Kidney (tissue), 14 donors: ENCODE data around the gene PNPLA1. TPM values are rescaled to one million over a fixed set of nuclear protein-coding genes. Genes with fewer than 3 reads are reported as not detected.

Experiments used
- DNase-seq, 5 donors: peaks; one replicate each; pipeline ENCODE4 v3.0.0-alpha.2; 2013 to 2020
- FAIRE-seq: peaks from 2 replicates; lab custom pipeline; 2012; peaks lifted over from hg19 to GRCh38; lab: Jason Lieb, UNC
- H3K27ac ChIP-seq, 2 donors: one replicate each; pipeline ENCODE4 v1.7.0; 2013; ENCODE audit warnings: low read depth in 2 of 2, low read length in 2 of 2, inconsistent platforms in 1 of 2
- H3K27me3 ChIP-seq: one replicate; pipeline ENCODE4 v1.7.1; 2013; ENCODE audit warnings: low read length, inconsistent platforms; ENCODE audit not compliant: control insufficient read depth, insufficient read depth
- H3K36me3 ChIP-seq, 3 donors: one replicate each; pipeline versions ENCODE4 v1.7.0 to v1.7.1; 2013; ENCODE audit warnings: low read length in 3 of 3, control low read depth in 1 of 3, inconsistent platforms in 1 of 3; ENCODE audit not compliant: insufficient read depth in 3 of 3, control insufficient read depth in 2 of 3
- H3K4me1 ChIP-seq, 3 donors: one replicate each; pipeline versions ENCODE4 v1.7.0 to v1.7.1; 2013; ENCODE audit warnings: low read length in 3 of 3, inconsistent platforms in 1 of 3, low read depth in 1 of 3; ENCODE audit not compliant: control insufficient read depth in 2 of 3, insufficient read depth in 2 of 3
- H3K4me3 ChIP-seq, 3 donors: one replicate each; pipeline versions ENCODE4 v1.7.0 to v1.8.1; 2013; ENCODE audit warnings: low read length in 3 of 3, control low read depth in 1 of 3, inconsistent platforms in 1 of 3
- H3K9ac ChIP-seq, 3 donors: one replicate each; pipeline versions ENCODE4 v1.7.0 to v1.7.1; 2013; ENCODE audit warnings: low read length in 3 of 3, control low read depth in 1 of 3, inconsistent platforms in 1 of 3
- H3K9me3 ChIP-seq, 3 donors: one replicate each; pipeline versions ENCODE4 v1.7.0 to v1.7.1; 2013; ENCODE audit warnings: low read length in 3 of 3, control low read depth in 1 of 3, inconsistent platforms in 1 of 3; ENCODE audit not compliant: control insufficient read depth in 2 of 3, insufficient read depth in 1 of 3
- intact Hi-C: fragments of 100-400 bp; cut with DNase I; formaldehyde crosslinking; loops from one replicate; pipeline ENCODE4 v1.11.1; 2022
- polyA plus RNA-seq: library from polyadenylated mRNA; stranded (reverse); fragments of 350-450 nt; fragmentation: Illumina TruSeq; extraction: RNeasy Lipid Tissue Mini Kit (QIAGEN cat#74804); gene quantifications from one replicate; pipeline ENCODE4 v1.2.3, GENCODE V29; 2014; ENCODE audit warnings: low read depth, low replicate concordance; ENCODE audit not compliant: insufficient read depth
- total RNA-seq: library from RNA; stranded (reverse); fragmentation: NEBNext Ultra II Directional; extraction: Animal tissue kit (Norgen Biotek cat#: 25700); gene quantifications from one replicate; pipeline ENCODE4 v1.2.1, GENCODE V29; 2021
- TF ChIP-seq, protein P1 (sequence below): IDR thresholded peaks from 3 replicates; pipeline ENCODE4 v1.5.1; 2012; ENCODE audit warnings: mild to moderate bottlenecking, moderate library complexity, borderline replicate concordance; ENCODE audit not compliant: insufficient read depth; ENCODE audit errors: extremely low read depth
- donor health status: control.
- donor health status: control.
- donor health status: control.
- donor health status: control.
- donor health status: control.
- donor health status: DM: yes; HTN: yes; CAD: no.
- donor health status: Normal renal cell carcinoma (clear cell type).

Gene PNPLA1
- total and polyA plus RNA-seq, 2 donors from 2014 or later, result 0.19 to 1.2 TPM

DNA sequence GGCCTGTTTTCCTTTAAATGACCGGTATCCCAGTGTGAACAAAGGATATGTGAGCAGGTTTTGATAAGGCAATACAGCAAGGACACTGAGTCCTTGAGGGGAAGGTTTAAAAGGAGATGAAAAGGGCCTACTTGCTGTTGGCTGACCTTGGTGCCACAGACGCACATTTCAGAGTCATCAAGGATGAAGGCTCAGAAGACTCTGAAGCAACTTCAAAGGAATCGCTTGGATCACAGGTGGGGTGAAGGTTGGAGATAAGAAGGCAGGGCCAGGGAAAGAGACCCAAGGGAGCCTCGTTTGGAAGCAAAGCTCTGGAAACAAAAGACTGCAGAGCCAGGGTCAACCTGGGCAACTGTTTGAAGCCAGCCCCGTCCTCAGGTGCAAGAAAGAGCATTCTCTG is 30.1 kb upstream of the PNPLA1 start:
- Histone ChIP-seq H3K27me3 (no peaks in the 10 kb centered on the region), H3K27ac (no peak overlapping the region), H3K9me3 (no peaks in the 10 kb centered on the region), H3K4me3 (no peak overlapping the region), H3K4me1 (peaks cover 0 to 14% (median 9%) of the 10 kb centered on the region in 3 donors), H3K9ac (no peak overlapping the region), H3K36me3 (no peaks in the 10 kb centered on the region)
- TF ChIP-seq, protein P1, sequence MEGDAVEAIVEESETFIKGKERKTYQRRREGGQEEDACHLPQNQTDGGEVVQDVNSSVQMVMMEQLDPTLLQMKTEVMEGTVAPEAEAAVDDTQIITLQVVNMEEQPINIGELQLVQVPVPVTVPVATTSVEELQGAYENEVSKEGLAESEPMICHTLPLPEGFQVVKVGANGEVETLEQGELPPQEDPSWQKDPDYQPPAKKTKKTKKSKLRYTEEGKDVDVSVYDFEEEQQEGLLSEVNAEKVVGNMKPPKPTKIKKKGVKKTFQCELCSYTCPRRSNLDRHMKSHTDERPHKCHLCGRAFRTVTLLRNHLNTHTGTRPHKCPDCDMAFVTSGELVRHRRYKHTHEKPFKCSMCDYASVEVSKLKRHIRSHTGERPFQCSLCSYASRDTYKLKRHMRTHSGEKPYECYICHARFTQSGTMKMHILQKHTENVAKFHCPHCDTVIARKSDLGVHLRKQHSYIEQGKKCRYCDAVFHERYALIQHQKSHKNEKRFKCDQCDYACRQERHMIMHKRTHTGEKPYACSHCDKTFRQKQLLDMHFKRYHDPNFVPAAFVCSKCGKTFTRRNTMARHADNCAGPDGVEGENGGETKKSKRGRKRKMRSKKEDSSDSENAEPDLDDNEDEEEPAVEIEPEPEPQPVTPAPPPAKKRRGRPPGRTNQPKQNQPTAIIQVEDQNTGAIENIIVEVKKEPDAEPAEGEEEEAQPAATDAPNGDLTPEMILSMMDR, result no peak
- FAIRE-seq (no peak), DNase-seq (no peak)
- intact Hi-C loops, result no loop called here

DNA sequence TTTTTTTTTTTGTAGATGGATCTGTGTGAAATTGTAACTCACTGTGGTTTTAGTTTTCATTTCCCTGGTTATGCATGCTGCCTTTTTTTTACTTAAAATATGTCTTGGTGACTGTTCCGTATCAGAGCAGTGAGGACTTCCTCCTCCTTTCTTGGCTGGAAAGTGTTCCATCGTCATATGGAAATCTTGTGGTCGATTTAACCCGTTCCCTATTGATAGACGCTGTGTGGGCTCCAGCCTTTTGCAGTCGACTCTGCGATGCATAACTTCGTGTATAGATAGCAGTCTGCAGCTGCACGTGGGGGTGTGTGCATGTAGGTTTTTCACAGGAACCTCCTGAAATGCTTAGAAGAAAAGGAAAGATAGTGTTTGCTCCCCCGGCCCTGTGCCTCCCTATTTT is 28.1 kb upstream of the PNPLA1 start:
- intact Hi-C loops, result no loop called here
- no peak overlapping the region for H3K9ac ChIP-seq
- peak overlapping the region in 1 of 3 donors; percentile 30 for H3K4me3 ChIP-seq
- H3K27me3 ChIP-seq, result no peaks in the 10 kb centered on the region
- TF ChIP-seq, protein P1, result no peak
- H3K4me1 ChIP-seq, result peaks cover 0 to 14% (median 3%) of the 10 kb centered on the region in 3 donors
- peak overlapping the region in 1 of 2 donors; percentile 67 for H3K27ac ChIP-seq
- H3K9me3 ChIP-seq, result no peaks in the 10 kb centered on the region
- H3K36me3 ChIP-seq, result no peaks in the 10 kb centered on the region
- DNase-seq, result no peak
- no peak for FAIRE-seq

DNA sequence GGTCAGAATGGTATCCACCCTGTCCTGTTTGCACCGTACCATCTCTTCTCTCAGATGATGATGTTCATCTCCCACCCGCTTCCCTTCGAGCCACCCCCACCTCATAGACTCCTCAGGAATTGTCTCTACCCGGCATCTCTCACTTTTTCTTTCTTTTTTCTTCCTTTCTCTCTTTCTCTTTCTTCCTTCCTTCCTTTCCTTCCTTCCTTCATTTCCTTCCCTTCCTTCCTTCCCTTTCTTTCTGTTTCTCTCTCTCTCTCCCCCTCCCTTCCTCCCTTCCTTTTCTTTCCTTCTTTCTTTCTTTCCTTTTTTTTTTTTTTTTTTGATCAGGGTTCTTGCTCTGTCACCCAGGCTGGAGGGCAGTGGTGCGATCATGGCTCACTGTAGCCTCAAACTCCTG is 27.7 kb upstream of the PNPLA1 start:
- TF ChIP-seq, protein P1, result no peak
- H3K9ac ChIP-seq, result no peak overlapping the region
- no peaks in the 10 kb centered on the region for H3K36me3 ChIP-seq
- peak overlapping the region in 1 of 2 donors; percentile 67 for H3K27ac ChIP-seq
- intact Hi-C loops, result no loop called here
- peak overlapping the region in 1 of 3 donors; percentile 30 for H3K4me3 ChIP-seq
- peaks cover 0 to 14% (median 3%) of the 10 kb centered on the region in 3 donors for H3K4me1 ChIP-seq
- no peaks in the 10 kb centered on the region for H3K9me3 ChIP-seq
- no peak for FAIRE-seq
- DNase-seq, result no peak
- H3K27me3 ChIP-seq, result no peaks in the 10 kb centered on the region

DNA sequence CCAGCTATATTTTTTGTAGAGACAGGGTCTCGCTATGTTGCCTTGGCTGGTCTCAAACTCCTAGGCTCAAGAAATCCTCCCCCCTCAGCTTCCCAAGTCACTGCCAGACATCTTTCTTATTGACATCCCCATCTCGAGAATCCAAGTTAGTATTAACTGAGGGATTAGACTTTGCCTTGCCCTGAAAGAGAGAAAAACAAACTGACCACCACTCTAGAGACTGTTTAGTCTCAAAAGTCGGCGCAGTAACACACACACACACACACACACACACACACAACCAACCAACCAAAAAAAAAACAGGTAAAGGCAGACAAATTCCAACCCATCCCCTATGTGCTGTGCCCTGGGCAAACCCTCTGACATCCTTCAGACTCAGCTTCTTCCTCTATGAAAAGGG is 27.2 kb upstream of the PNPLA1 start:
- H3K9me3 ChIP-seq, result no peaks in the 10 kb centered on the region
- TF ChIP-seq, protein P1, result no peak
- no peak for FAIRE-seq
- H3K27me3 ChIP-seq, result no peaks in the 10 kb centered on the region
- peak overlapping the region; percentile 54 to 67 for H3K27ac ChIP-seq
- no peaks in the 10 kb centered on the region for H3K36me3 ChIP-seq
- DNase-seq, result peak in 1 of 5 donors; percentile 51
- intact Hi-C loops, result no loop called here
- H3K9ac ChIP-seq, result no peak overlapping the region
- H3K4me3 ChIP-seq, result peak overlapping the region in 2 of 3 donors; percentile 31 to 55
- peaks cover 0 to 14% (median 3%) of the 10 kb centered on the region in 3 donors for H3K4me1 ChIP-seq
